AG04450 (cell line): ENCODE measurements around the gene GMDS. TPM values are rescaled to one million over a fixed set of nuclear protein-coding genes. Genes with fewer than 3 reads are reported as not detected.

Source experiments
- CTCF ChIA-PET: fragments of 300-600, 350-600 bp; formaldehyde crosslinking; extraction: SDS; loops from one replicate; lab custom pipeline; 2022; ENCODE audit warnings: antibody characterized with exemption, inconsistent platforms; lab: Charles Lee
- POLR2A ChIA-PET: fragments of 350-600 bp; formaldehyde crosslinking; extraction: SDS; loops from one replicate; lab custom pipeline; 2021; ENCODE audit warnings: antibody characterized with exemption, inconsistent platforms; lab: Yijun Ruan, JAX
- DNase-seq: peaks from one replicate; pipeline ENCODE4 v3.0.0-alpha.2; 2011; ENCODE audit warnings: low read depth, low spot score
- H3K27ac ChIP-seq: one replicate; pipeline ENCODE4 v1.5.1; 2012; ENCODE audit warnings: low read depth, low read length, control low read depth
- H3K27me3 ChIP-seq: one replicate; pipeline ENCODE4 v1.6.0; 2012; ENCODE audit warnings: low read length; ENCODE audit not compliant: control insufficient read depth, insufficient read depth
- H3K4me3 ChIP-seq: 2 replicates; pipeline ENCODE4 v1.5.1; 2011; ENCODE audit warnings: mild to moderate bottlenecking, low read depth, low read length, control low read depth
- H3K9me3 ChIP-seq: 2 replicates; pipeline ENCODE4 v1.5.1; 2012; ENCODE audit warnings: low read length; ENCODE audit not compliant: control insufficient read depth, insufficient read depth
- CTCF ChIP-seq: IDR thresholded peaks from 2 replicates; pipeline ENCODE4 v1.5.1; 2011; ENCODE audit warnings: low read depth, low read length, control low read depth, inconsistent platforms
- polyA plus RNA-seq: library from polyadenylated mRNA; depleted of rRNA; stranded (reverse); fragments of >200 nt; gene quantifications from 2 replicates; pipeline ENCODE4 v1.2.3, GENCODE V29; 2011

GMDS gene
- polyA plus RNA-seq, 1 experiment = 26.4 TPM

GRCh38 chr6:1739220-1739619 lies 506.2 kb downstream of the GMDS start:
- Histone ChIP-seq H3K27ac (no peak overlapping the region), H3K4me3 (no peak overlapping the region), H3K9me3 (no peaks in the 10 kb centered on the region), H3K27me3 (no peaks in the 10 kb centered on the region)
- no peak for DNase-seq
- TF ChIP-seq CTCF = no peak
- ChIA-PET CTCF (no interaction called here), POLR2A (no interaction called here)

- Histone ChIP-seq H3K9me3 (no peaks in the 10 kb centered on the region), H3K4me3 (no peak overlapping the region), H3K27ac (no peak overlapping the region), H3K27me3 (no peaks in the 10 kb centered on the region)
- no peak for DNase-seq
- no peak for TF ChIP-seq CTCF
- POLR2A ChIA-PET = no interaction called here
- CTCF ChIA-PET = interaction anchor here (1.0 kb wide), 1 partner anchor 52 kb away, joined by 4 read pairs; no protein-coding TSS in a partner anchor
These were observed 506.8 kb downstream of the GMDS start for GRCh38 chr6:1738558-1739081.

- no peaks in the 10 kb centered on the region for H3K9me3 ChIP-seq
- no peak overlapping the region for H3K4me3 ChIP-seq
- TF ChIP-seq CTCF = no peak
- CTCF ChIA-PET = interaction anchor here (1.0 kb wide), 1 partner anchor 51 kb away, joined by 4 read pairs; no protein-coding TSS in a partner anchor
- no peak for DNase-seq
- no peak overlapping the region for H3K27ac ChIP-seq
- POLR2A ChIA-PET = no interaction called here
- H3K27me3 ChIP-seq = no peaks in the 10 kb centered on the region
These were observed 507.7 kb downstream of the GMDS start for GRCh38 chr6:1737463-1738311.

GRCh38 chr6:1736346-1737105 lies 508.9 kb downstream of the GMDS start:
- H3K9me3 ChIP-seq = no peaks in the 10 kb centered on the region
- no peak overlapping the region for H3K27ac ChIP-seq
- no peak overlapping the region for H3K4me3 ChIP-seq
- H3K27me3 ChIP-seq = no peaks in the 10 kb centered on the region
- DNase-seq = no peak
- ChIA-PET CTCF (interaction anchor here (1.1 kb wide), 1 partner anchor 368 kb away, joined by 3 read pairs; no protein-coding TSS in a partner anchor), POLR2A (no interaction called here)
- no peak for TF ChIP-seq CTCF
